ENCODE measurements around the gene FBXW11.

Gene FBXW11

GRCh38 chr5:171840066-171840465 lies 166.4 kb downstream of the FBXW11 start:
- ATAC-seq (ENCODE audit: low read depth) (peak; percentile 28; the same call in 1 of the 3 replicates), DNase-seq (ENCODE audit: low spot score) (no peak)
- Histone ChIP-seq H3K27me3 (ENCODE audit: insufficient read depth, poor library complexity, severe bottlenecking) (no peaks in the 10 kb centered on the region), H3K9me3 (ENCODE audit: severe bottlenecking) (no peaks in the 10 kb centered on the region), H3K4me1 (ENCODE audit: insufficient read depth, poor library complexity, severe bottlenecking) (no peaks in the 10 kb centered on the region), H3K27ac (ENCODE audit: poor library complexity, severe bottlenecking) (no peak overlapping the region), H3K4me3 (ENCODE audit: severe bottlenecking) (no peak overlapping the region), H3K36me3 (ENCODE audit: low read depth) (no peaks in the 10 kb centered on the region)
- TF ChIP-seq CTCF (IDR thresholded peaks at IDR 0.05; ENCODE audit: poor library complexity, severe bottlenecking), result no peak

GRCh38 chr5:171839112-171839511 lies 167.3 kb downstream of the FBXW11 start:
- Histone ChIP-seq H3K9me3 (ENCODE audit: severe bottlenecking) (no peaks in the 10 kb centered on the region), H3K36me3 (ENCODE audit: low read depth) (no peaks in the 10 kb centered on the region), H3K27ac (ENCODE audit: poor library complexity, severe bottlenecking) (no peak overlapping the region), H3K4me1 (ENCODE audit: insufficient read depth, poor library complexity, severe bottlenecking) (no peaks in the 10 kb centered on the region), H3K27me3 (ENCODE audit: insufficient read depth, poor library complexity, severe bottlenecking) (no peaks in the 10 kb centered on the region), H3K4me3 (ENCODE audit: severe bottlenecking) (no peak overlapping the region)
- no peak for TF ChIP-seq CTCF (IDR thresholded peaks at IDR 0.05; ENCODE audit: poor library complexity, severe bottlenecking)
- ATAC-seq (ENCODE audit: low read depth), result no peak
- DNase-seq (ENCODE audit: low spot score), result no peak

- no peaks in the 10 kb centered on the region for H3K27me3 ChIP-seq (ENCODE audit: insufficient read depth, poor library complexity, severe bottlenecking)
- no peak for TF ChIP-seq CTCF (IDR thresholded peaks at IDR 0.05; ENCODE audit: poor library complexity, severe bottlenecking)
- no peaks in the 10 kb centered on the region for H3K9me3 ChIP-seq (ENCODE audit: severe bottlenecking)
- no peaks in the 10 kb centered on the region for H3K4me1 ChIP-seq (ENCODE audit: insufficient read depth, poor library complexity, severe bottlenecking)
- H3K36me3 ChIP-seq (ENCODE audit: low read depth), result no peaks in the 10 kb centered on the region
- no peak overlapping the region for H3K4me3 ChIP-seq (ENCODE audit: severe bottlenecking)
- ATAC-seq (ENCODE audit: low read depth) (no peak), DNase-seq (ENCODE audit: low spot score) (no peak)
- no peak overlapping the region for H3K27ac ChIP-seq (ENCODE audit: poor library complexity, severe bottlenecking)
These were observed 168.4 kb downstream of the FBXW11 start for GRCh38 chr5:171838066-171838465.

- no peak overlapping the region for H3K4me3 ChIP-seq (ENCODE audit: severe bottlenecking)
- no peaks in the 10 kb centered on the region for H3K27me3 ChIP-seq (ENCODE audit: insufficient read depth, poor library complexity, severe bottlenecking)
- no peaks in the 10 kb centered on the region for H3K36me3 ChIP-seq (ENCODE audit: low read depth)
- DNase-seq (ENCODE audit: low spot score) (no peak), ATAC-seq (ENCODE audit: low read depth) (no peak)
- TF ChIP-seq CTCF (IDR thresholded peaks at IDR 0.05; ENCODE audit: poor library complexity, severe bottlenecking), result no peak
- no peak overlapping the region for H3K27ac ChIP-seq (ENCODE audit: poor library complexity, severe bottlenecking)
- H3K4me1 ChIP-seq (ENCODE audit: insufficient read depth, poor library complexity, severe bottlenecking), result no peaks in the 10 kb centered on the region
- no peaks in the 10 kb centered on the region for H3K9me3 ChIP-seq (ENCODE audit: severe bottlenecking)
These were observed 168.9 kb downstream of the FBXW11 start for GRCh38 chr5:171837522-171837921.

GRCh38 chr5:171835066-171835465 lies 171.4 kb downstream of the FBXW11 start:
- no peaks in the 10 kb centered on the region for H3K9me3 ChIP-seq (ENCODE audit: severe bottlenecking)
- ATAC-seq (ENCODE audit: low read depth) (peak; percentile 47; the same call in 1 of the 3 replicates), DNase-seq (ENCODE audit: low spot score) (no peak)
- H3K27ac ChIP-seq (ENCODE audit: poor library complexity, severe bottlenecking), result no peak overlapping the region
- TF ChIP-seq CTCF (IDR thresholded peaks at IDR 0.05; ENCODE audit: poor library complexity, severe bottlenecking), result no peak
- H3K4me3 ChIP-seq (ENCODE audit: severe bottlenecking), result no peak overlapping the region
- H3K4me1 ChIP-seq (ENCODE audit: insufficient read depth, poor library complexity, severe bottlenecking), result no peaks in the 10 kb centered on the region
- H3K36me3 ChIP-seq (ENCODE audit: low read depth), result no peaks in the 10 kb centered on the region
- no peaks in the 10 kb centered on the region for H3K27me3 ChIP-seq (ENCODE audit: insufficient read depth, poor library complexity, severe bottlenecking)

Data from RWPE2 (cell line).